NAMALWA (cell line): ENCODE measurements around the gene TMPRSS5.

Source experiments
- DNase-seq: peaks from one replicate; pipeline ENCODE4 v3.0.0-alpha.2; 2015; ENCODE audit warnings: low spot score

Gene TMPRSS5

GRCh38 chr11:113667801-113668200 is 38.3 kb downstream of the TMPRSS5 start:
- no peak for DNase-seq

GRCh38 chr11:113666584-113666983 is 39.5 kb downstream of the TMPRSS5 start:
- no peak for DNase-seq

GRCh38 chr11:113664981-113665710 is 41.0 kb downstream of the TMPRSS5 start:
- no peak for DNase-seq

GRCh38 chr11:113664069-113664980 is 41.8 kb downstream of the TMPRSS5 start:
- no peak for DNase-seq

GRCh38 chr11:113663567-113663966 is 42.5 kb downstream of the TMPRSS5 start:
- DNase-seq = no peak

GRCh38 chr11:113655771-113656170 is 50.3 kb downstream of the TMPRSS5 start:
- no peak for DNase-seq

GRCh38 chr11:113651023-113651422 is 55.1 kb downstream of the TMPRSS5 start:
- DNase-seq = no peak

GRCh38 chr11:113649311-113649710 is 56.8 kb downstream of the TMPRSS5 start:
- DNase-seq = no peak

GRCh38 chr11:113647856-113648255 is 58.3 kb downstream of the TMPRSS5 start:
- DNase-seq = no peak

- DNase-seq = peak; percentile 19
Measured at GRCh38 chr11:113647108-113647507, 59.0 kb downstream of the TMPRSS5 start.

- no peak for DNase-seq
Measured at GRCh38 chr11:113645593-113646349, 60.3 kb downstream of the TMPRSS5 start.

GRCh38 chr11:113644605-113645004 is 61.5 kb downstream of the TMPRSS5 start:
- DNase-seq = no peak

GRCh38 chr11:113643701-113644100 is 62.4 kb downstream of the TMPRSS5 start:
- DNase-seq = no peak

GRCh38 chr11:113643006-113643585 is 63.0 kb downstream of the TMPRSS5 start:
- no peak for DNase-seq

GRCh38 chr11:113642090-113642489 is 64.0 kb downstream of the TMPRSS5 start:
- DNase-seq = no peak

GRCh38 chr11:113638376-113638775 is 67.7 kb downstream of the TMPRSS5 start:
- DNase-seq = no peak

- DNase-seq = no peak
Measured at GRCh38 chr11:113637636-113638035, 68.5 kb downstream of the TMPRSS5 start.
